Astrocyte (in vitro differentiated cells and primary cell): ENCODE data around the gene ATPAF2. TPM values are rescaled to one million over a fixed set of nuclear protein-coding genes. Genes with fewer than 3 reads are reported as not detected.

Source experiments
- DNase-seq: peaks from one replicate; pipeline ENCODE4 v3.0.0-alpha.2; 2010; ENCODE audit warnings: low read depth
- FAIRE-seq: peaks from 2 replicates; lab custom pipeline; 2011; peaks lifted over from hg19 to GRCh38; lab: Jason Lieb, UNC
- H2AFZ ChIP-seq: 2 replicates; pipeline ENCODE4 v1.6.0; 2012; ENCODE audit warnings: low read depth, low read length, inconsistent platforms
- H3K27ac ChIP-seq: 2 replicates; pipeline ENCODE4 v1.5.1; 2011; ENCODE audit warnings: low read depth, low read length, inconsistent platforms
- H3K27me3 ChIP-seq: 2 replicates; pipeline ENCODE4 v1.6.0; 2011; ENCODE audit warnings: low read length, inconsistent platforms; ENCODE audit not compliant: insufficient read depth
- H3K36me3 ChIP-seq: 2 replicates; pipeline ENCODE4 v1.5.1; 2011; ENCODE audit warnings: low read length, inconsistent platforms; ENCODE audit not compliant: insufficient read depth
- H3K4me1 ChIP-seq: 2 replicates; pipeline ENCODE4 v1.5.1; 2011; ENCODE audit warnings: low read length, inconsistent platforms; ENCODE audit not compliant: insufficient read depth
- H3K4me2 ChIP-seq: 2 replicates; pipeline ENCODE4 v1.6.0; 2012; ENCODE audit warnings: low read length, inconsistent platforms
- H3K4me3 ChIP-seq: 2 replicates; pipeline ENCODE4 v1.5.1; 2011; ENCODE audit warnings: low read depth, mild to moderate bottlenecking, low read length, inconsistent platforms; ENCODE audit not compliant: insufficient read depth
- H3K79me2 ChIP-seq: 2 replicates; pipeline ENCODE4 v1.6.0; 2012; ENCODE audit warnings: mild to moderate bottlenecking, low read length, inconsistent platforms; ENCODE audit not compliant: insufficient read depth
- H3K9ac ChIP-seq: 2 replicates; pipeline ENCODE4 v1.6.0; 2012; ENCODE audit warnings: mild to moderate bottlenecking, low read length, inconsistent platforms
- H3K9me3 ChIP-seq: 2 replicates; pipeline ENCODE4 v1.5.1; 2012; ENCODE audit warnings: low read depth, mild to moderate bottlenecking, low read length, inconsistent platforms; ENCODE audit not compliant: insufficient read depth
- H4K20me1 ChIP-seq: 2 replicates; pipeline ENCODE4 v1.6.0; 2012; ENCODE audit warnings: low read length, inconsistent platforms; ENCODE audit not compliant: insufficient read depth
- H3K27ac Mint-ChIP-seq: one replicate; pipeline ENCODE4 v1.8.0; 2021; ENCODE audit warnings: mild to moderate bottlenecking, mixed read lengths; ENCODE audit not compliant: unreplicated experiment
- H3K27me3 Mint-ChIP-seq: one replicate; pipeline ENCODE4 v1.8.0; 2021; ENCODE audit warnings: low read depth, mixed read lengths; ENCODE audit not compliant: unreplicated experiment
- H3K36me3 Mint-ChIP-seq: one replicate; pipeline ENCODE4 v1.8.0; 2021; ENCODE audit warnings: low read depth, mixed read lengths; ENCODE audit not compliant: unreplicated experiment
- H3K4me1 Mint-ChIP-seq: one replicate; pipeline ENCODE4 v1.8.0; 2021; ENCODE audit warnings: low read depth, mixed read lengths; ENCODE audit not compliant: unreplicated experiment
- H3K4me3 Mint-ChIP-seq: one replicate; pipeline ENCODE4 v1.8.0; 2021; ENCODE audit warnings: mild to moderate bottlenecking, moderate library complexity, mixed read lengths; ENCODE audit not compliant: unreplicated experiment
- H3K9me3 Mint-ChIP-seq: one replicate; pipeline ENCODE4 v1.8.0; 2021; ENCODE audit warnings: mild to moderate bottlenecking, mixed read lengths; ENCODE audit not compliant: unreplicated experiment
- CTCF ChIP-seq: IDR thresholded peaks from 2 replicates; pipeline ENCODE4 v1.5.1; 2011; ENCODE audit warnings: low read depth, mild to moderate bottlenecking, inconsistent platforms, low read length, moderate library complexity; ENCODE audit not compliant: insufficient read depth
- EZH2 ChIP-seq: IDR thresholded peaks from 2 replicates; pipeline ENCODE4 v1.6.1; 2012; ENCODE audit warnings: mild to moderate bottlenecking, low read length, inconsistent platforms; ENCODE audit not compliant: insufficient read depth
- total RNA-seq: library from RNA; stranded (reverse); gene quantifications from 2 replicates; pipeline ENCODE4 v1.2.1, GENCODE V29; 2021

The ATPAF2 gene
- total RNA-seq, 1 donor from 2014 or later, result 24.8 TPM

DNA sequence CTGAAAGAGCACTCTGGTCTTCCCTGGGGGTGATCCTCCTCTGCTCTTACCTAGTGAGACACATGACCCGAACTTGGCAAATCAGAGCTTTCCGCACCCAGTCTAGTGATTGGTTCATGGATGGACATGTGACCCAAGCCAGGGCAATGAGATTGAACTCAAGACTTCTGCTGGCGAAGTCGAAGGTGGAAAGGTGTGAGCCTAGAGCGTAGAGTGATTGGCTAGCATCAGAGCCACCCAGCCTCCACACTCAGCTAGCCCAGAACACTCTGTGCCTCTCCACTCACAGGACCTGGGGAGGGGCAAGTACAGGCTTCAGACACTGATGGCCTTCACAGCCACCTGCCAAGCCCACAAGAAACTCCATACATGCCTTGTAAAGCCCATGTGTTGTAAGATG lies 17.6 kb downstream of the ATPAF2 start:
- Histone ChIP-seq H2AFZ (no peak overlapping the region), H3K4me2 (no peak overlapping the region), H3K27ac (no peak overlapping the region), H3K36me3 (no peaks in the 10 kb centered on the region), H3K9ac (no peak overlapping the region), H4K20me1 (peaks cover 8% of the 10 kb centered on the region), H3K4me3 (no peak overlapping the region), H3K9me3 (no peaks in the 10 kb centered on the region), H3K79me2 (no peaks in the 10 kb centered on the region), H3K4me1 (peaks cover 20% of the 10 kb centered on the region), H3K27me3 (no peaks in the 10 kb centered on the region)
- DNase-seq (no peak), FAIRE-seq (no peak)
- Mint-ChIP-seq H3K9me3 (no peaks in the 10 kb centered on the region), H3K27ac (no peak overlapping the region), H3K27me3 (no peaks in the 10 kb centered on the region), H3K4me1 (peaks cover 20% of the 10 kb centered on the region), H3K4me3 (no peak overlapping the region), H3K36me3 (peaks cover 10% of the 10 kb centered on the region)
- TF ChIP-seq EZH2 (no peak), CTCF (no peak)

DNA sequence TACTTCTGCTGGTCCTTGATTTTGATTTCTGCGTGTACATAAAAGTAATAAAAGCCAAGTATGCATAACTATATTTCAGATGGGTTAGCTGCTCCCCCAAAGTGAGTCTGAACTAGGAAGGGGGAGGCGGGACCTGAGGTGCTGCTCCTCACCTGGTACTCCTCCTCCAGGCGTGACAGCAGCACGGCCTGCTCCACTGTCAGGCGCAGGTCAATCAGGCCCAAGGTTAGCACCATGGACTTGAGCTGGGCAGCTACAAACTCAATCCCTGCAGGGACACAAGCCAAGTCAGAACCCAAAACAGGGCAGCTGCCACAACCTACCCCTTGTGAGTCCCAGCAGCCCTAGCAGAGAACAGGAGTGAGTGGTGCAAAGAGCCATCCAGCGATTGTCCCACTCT lies 18.0 kb downstream of the ATPAF2 start:
- no peak overlapping the region for H3K9ac ChIP-seq
- no peaks in the 10 kb centered on the region for H3K79me2 ChIP-seq
- no peak overlapping the region for H3K4me2 ChIP-seq
- Mint-ChIP-seq H3K27ac (no peak overlapping the region), H3K27me3 (no peaks in the 10 kb centered on the region), H3K36me3 (peaks cover 12% of the 10 kb centered on the region), H3K4me1 (peaks cover 21% of the 10 kb centered on the region), H3K9me3 (no peaks in the 10 kb centered on the region), H3K4me3 (no peak overlapping the region)
- no peaks in the 10 kb centered on the region for H3K27me3 ChIP-seq
- no peak overlapping the region for H2AFZ ChIP-seq
- DNase-seq (no peak), FAIRE-seq (no peak)
- H3K9me3 ChIP-seq, result no peaks in the 10 kb centered on the region
- H3K27ac ChIP-seq, result no peak overlapping the region
- H3K4me1 ChIP-seq, result peaks cover 16% of the 10 kb centered on the region
- no peak overlapping the region for H3K4me3 ChIP-seq
- no peaks in the 10 kb centered on the region for H3K36me3 ChIP-seq
- TF ChIP-seq CTCF, result no peak
- no peak for TF ChIP-seq EZH2
- H4K20me1 ChIP-seq, result peaks cover 8% of the 10 kb centered on the region

DNA sequence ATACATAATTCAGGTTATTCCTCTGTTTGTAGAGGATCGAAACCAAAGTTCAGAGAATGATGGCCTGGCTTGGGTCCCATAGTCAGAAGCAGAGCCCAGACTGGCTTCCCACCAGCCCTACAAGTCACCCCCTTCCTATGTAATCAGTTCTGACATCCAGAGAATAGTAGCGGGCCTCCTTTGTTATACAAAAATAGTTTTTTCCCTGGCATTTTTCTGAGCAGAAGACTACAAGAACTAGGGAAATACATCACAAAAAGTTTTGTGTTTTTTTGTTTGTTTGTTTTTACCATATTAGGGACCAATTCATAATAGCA lies 19.2 kb downstream of the ATPAF2 start:
- no peak for TF ChIP-seq CTCF
- TF ChIP-seq EZH2, result no peak
- no peak overlapping the region for H3K4me2 ChIP-seq
- H3K9me3 ChIP-seq, result no peaks in the 10 kb centered on the region
- Mint-ChIP-seq H3K27me3 (no peaks in the 10 kb centered on the region), H3K4me3 (no peak overlapping the region), H3K9me3 (no peaks in the 10 kb centered on the region), H3K36me3 (peaks cover 8% of the 10 kb centered on the region), H3K27ac (no peak overlapping the region), H3K4me1 (peaks cover 19% of the 10 kb centered on the region)
- DNase-seq (no peak), FAIRE-seq (no peak)
- no peaks in the 10 kb centered on the region for H3K79me2 ChIP-seq
- H3K27me3 ChIP-seq, result peaks cover 2% of the 10 kb centered on the region
- peaks cover 9% of the 10 kb centered on the region for H3K4me1 ChIP-seq
- peaks cover 7% of the 10 kb centered on the region for H4K20me1 ChIP-seq
- no peak overlapping the region for H3K27ac ChIP-seq
- H3K9ac ChIP-seq, result no peak overlapping the region
- H2AFZ ChIP-seq, result no peak overlapping the region
- H3K4me3 ChIP-seq, result no peak overlapping the region
- peaks cover 2% of the 10 kb centered on the region for H3K36me3 ChIP-seq
